ENCODE measurements around the gene SOCS7. TPM values are rescaled to one million over a fixed set of nuclear protein-coding genes. Genes with fewer than 3 reads are reported as not detected.

SOCS7 gene
- total RNA-seq: 10 to 100 TPM; 12.2 to 15.3 TPM
- long read RNA-seq, donor 1, partial matches to known transcripts: 0 of 4 reads
- long read RNA-seq, donor 1, other reads (novel, unspliced or antisense): 3 of 4 reads
- long read RNA-seq, donor 2, partial matches to known transcripts: 0 of 4 reads
- long read RNA-seq, donor 2, other reads (novel, unspliced or antisense): 4 of 4 reads

- peak; percentile 98 for DNase-seq (ENCODE audit: low spot score)
- intact Hi-C loops (cut with DNase I): loop anchor here (2.0 to 5.0 kb wide), 2 partner anchors 61 to 66 kb away; no protein-coding TSS in a partner anchor
These were observed at the start of gene SOCS7 for GRCh38 chr17:38351412-38352222. TSS of gene SOCS7 (plus strand) at chr17:38351844. CDS start at chr17:38352053, 209 bp downstream.

GRCh38 chr17:38315497-38315896 lies 36.1 kb upstream of the SOCS7 start:
- peak; percentile 4 for DNase-seq (ENCODE audit: low spot score)
- intact Hi-C loops (cut with DNase I): no loop called here

- intact Hi-C loops (cut with DNase I): no loop called here
- no peak for DNase-seq (ENCODE audit: low spot score)
These were observed 34.6 kb upstream of the SOCS7 start for GRCh38 chr17:38317081-38317480.

GRCh38 chr17:38320482-38320881 lies 31.2 kb upstream of the SOCS7 start:
- intact Hi-C loops (cut with DNase I): no loop called here
- no peak for DNase-seq (ENCODE audit: low spot score)

- intact Hi-C loops (cut with DNase I): no loop called here
- no peak for DNase-seq (ENCODE audit: low spot score)
These were observed 29.4 kb upstream of the SOCS7 start for GRCh38 chr17:38322156-38322779.

DNA sequence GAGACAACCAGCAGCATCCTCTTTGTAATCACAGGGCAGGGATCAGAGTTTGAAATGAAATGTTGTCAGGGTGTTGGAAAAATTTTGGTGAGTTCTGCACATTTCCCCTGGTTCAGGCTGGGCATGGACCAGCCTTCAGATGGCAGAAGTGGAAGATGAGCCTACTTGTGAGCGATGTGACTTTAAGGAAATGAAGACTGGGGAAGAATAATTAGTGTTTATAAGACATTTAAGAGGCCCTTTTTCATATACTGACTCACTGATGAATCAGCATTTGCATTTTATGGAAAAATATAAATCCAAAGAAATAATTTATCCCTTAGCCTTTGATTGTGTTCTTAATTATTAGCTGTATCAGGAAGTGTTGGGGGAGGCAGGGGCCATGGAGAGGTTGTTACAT lies 28.7 kb upstream of the SOCS7 start:
- intact Hi-C loops (cut with DNase I): no loop called here
- DNase-seq (ENCODE audit: low spot score): no peak

DNA sequence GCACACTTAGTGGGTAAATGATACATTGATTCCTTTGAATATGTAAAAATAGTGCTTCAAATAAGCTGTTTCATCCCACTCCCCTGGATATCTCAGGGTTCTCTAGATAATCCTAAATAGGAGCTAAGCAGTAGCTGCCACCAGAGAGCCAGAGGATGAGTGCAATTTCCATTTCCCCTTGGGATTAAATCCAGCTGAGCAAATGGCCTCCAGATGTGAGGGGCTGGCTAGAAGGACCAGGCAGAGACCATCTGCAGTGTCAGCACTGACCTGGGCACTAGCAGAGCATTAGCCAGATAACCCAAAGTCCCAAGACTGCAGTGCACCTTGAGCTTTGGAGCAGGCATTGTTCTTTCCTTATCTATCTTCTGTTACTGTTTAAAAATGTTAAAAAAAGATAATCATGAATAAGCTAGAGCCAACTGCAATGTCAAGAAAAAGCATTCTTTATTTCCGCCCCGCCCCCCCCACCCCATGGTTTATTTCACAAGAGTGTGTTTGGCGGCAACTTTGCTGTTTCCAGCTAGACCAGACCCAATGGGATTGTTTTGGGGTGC lies 27.4 kb upstream of the SOCS7 start:
- no peak for DNase-seq (ENCODE audit: low spot score)
- intact Hi-C loops (cut with DNase I): no loop called here

DNA sequence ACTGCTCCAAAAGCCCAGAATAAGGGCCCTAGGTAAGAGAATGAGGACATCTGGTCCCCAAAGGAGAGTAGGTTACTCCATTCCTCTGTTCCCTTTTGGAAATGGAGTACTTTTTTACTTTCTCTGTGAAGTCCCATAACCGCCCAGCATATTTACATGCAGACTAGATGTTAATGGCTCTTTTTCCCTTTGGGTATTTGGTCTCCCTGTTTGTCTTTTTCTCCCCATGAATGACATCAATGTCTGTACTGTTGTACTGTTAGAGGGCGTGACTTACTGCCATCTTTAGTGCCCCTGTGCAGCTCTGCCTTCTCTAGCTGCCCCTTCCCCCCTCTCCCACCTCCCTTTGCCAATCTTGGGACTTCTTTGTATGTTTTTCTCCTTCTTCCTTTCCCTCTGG lies 26.9 kb upstream of the SOCS7 start:
- intact Hi-C loops (cut with DNase I): no loop called here
- no peak for DNase-seq (ENCODE audit: low spot score)

- no peak for DNase-seq (ENCODE audit: low spot score)
- intact Hi-C loops (cut with DNase I): no loop called here
These were observed 26.3 kb upstream of the SOCS7 start for GRCh38 chr17:38325221-38325851.

DNA sequence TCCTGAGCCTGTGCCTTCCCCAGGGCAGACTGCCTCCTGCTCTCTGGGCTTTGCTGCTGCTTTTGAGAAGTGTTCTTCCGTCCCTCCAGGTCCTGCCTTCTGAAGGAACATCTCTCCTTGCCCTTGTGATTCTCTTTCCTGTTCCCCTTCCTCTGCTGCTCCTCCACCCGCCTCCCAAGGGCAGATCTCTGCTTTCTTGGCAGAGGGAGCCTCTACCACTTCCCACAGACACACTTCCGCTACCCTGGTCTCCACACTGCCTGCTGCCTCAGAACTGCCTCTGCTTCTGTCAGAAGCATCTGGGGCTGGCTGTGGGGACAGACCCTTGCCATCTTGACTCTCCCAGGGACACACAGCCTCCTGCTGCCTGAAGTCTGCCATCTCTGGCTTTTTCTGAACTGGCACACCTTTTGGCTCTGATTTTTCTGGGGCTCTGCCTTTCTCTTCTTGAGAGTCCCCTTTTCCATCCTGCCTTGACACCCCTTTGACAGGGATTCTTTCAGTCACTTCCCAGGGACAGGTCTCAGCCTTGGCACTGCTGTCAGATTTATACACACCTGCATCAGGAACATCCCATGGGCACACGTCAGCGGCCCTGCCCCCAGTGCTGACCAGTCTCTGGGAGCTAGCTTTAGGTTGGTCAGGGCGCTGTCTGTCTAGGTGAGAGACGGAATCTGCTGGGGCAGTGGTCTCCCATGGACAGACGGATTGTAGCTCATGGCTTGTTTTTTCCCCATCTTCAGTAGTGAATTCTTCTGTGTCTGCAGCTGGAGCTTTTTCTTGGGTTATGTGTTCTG lies 24.4 kb upstream of the SOCS7 start:
- no peak for DNase-seq (ENCODE audit: low spot score)
- intact Hi-C loops (cut with DNase I): no loop called here

- intact Hi-C loops (cut with DNase I): no loop called here
- DNase-seq (ENCODE audit: low spot score): no peak
These were observed 23.7 kb upstream of the SOCS7 start for GRCh38 chr17:38327936-38328335.

DNA sequence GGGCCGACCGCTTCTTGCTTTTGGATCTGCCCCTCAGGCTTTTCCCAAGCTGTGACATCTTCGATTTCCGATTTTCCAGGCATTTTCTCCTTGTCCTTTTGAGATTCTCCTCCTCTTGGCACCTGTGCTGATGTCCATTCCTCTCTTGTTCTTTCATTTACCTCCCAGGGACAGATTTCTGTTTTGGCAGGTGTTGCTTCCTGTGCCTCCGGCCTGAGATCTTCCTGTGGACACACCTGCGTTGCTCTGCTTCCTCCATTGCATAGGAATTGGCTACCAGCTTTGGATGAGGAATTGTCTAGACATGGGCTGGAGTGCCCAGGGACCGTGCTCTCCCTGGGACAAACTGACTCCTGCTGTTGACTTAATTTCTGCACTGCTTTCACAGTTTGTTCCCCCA lies 23.0 kb upstream of the SOCS7 start:
- DNase-seq (ENCODE audit: low spot score): no peak

GRCh38 chr17:38329284-38329683 lies 22.4 kb upstream of the SOCS7 start:
- intact Hi-C loops (cut with DNase I): no loop called here
- DNase-seq (ENCODE audit: low spot score): peak; percentile 54

More for the DNA sequence above, 23.0 kb upstream of the SOCS7 start:
- intact Hi-C loops (cut with DNase I): no loop called here

- intact Hi-C loops (cut with DNase I): no loop called here
- DNase-seq (ENCODE audit: low spot score): peak; percentile 74
These were observed 21.6 kb upstream of the SOCS7 start for GRCh38 chr17:38329808-38330730.

DNA sequence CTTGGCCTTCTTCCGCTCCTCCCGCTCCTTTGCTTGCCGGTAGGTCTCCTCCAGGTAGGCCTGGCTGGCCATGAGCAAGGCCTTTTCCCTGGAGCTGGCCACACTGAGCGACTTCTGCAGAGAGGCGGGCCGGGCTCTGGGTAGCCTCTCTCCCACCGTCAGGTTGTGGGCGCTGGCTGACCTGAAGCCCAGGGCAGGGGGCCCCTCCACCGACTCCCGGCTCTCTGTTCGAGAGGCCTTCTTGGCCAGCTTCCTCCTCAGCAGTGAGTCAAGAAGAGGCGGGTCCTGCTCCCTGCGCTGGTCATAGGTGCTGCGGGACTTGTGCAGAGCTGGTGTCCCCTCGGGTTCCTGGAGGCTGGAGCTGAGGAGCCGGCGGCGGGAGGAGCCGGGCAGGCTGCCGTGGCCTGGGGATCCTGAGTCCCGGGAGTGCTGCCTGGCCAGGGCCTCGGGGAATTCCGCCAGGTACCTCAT lies 20.7 kb upstream of the SOCS7 start:
- peak; percentile 81 for DNase-seq (ENCODE audit: low spot score)
- intact Hi-C loops (cut with DNase I): no loop called here

GRCh38 chr17:38332735-38333134 lies 18.9 kb upstream of the SOCS7 start:
- intact Hi-C loops (cut with DNase I): no loop called here

GRCh38 chr17:38333635-38334295 lies 17.9 kb upstream of the SOCS7 start:
- DNase-seq (ENCODE audit: low spot score): no peak
- intact Hi-C loops (cut with DNase I): no loop called here

More at GRCh38 chr17:38332735-38333134, 18.9 kb upstream of the SOCS7 start:
- peak; percentile 50 for DNase-seq (ENCODE audit: low spot score)
